ENCODE results near the gene FAM13A.
"Not testable (repeated sequence)": the region's sequence is repeated elsewhere in the genome, so short reads cannot be mapped to it uniquely, and the experiment has no call there.

The FAM13A gene

GRCh38 chr4:89039730-89040338, 17.2 kb downstream of the FAM13A start:
- no peak for DNase-seq

GRCh38 chr4:89036535-89036934, 20.4 kb downstream of the FAM13A start:
- no peak for DNase-seq

DNA sequence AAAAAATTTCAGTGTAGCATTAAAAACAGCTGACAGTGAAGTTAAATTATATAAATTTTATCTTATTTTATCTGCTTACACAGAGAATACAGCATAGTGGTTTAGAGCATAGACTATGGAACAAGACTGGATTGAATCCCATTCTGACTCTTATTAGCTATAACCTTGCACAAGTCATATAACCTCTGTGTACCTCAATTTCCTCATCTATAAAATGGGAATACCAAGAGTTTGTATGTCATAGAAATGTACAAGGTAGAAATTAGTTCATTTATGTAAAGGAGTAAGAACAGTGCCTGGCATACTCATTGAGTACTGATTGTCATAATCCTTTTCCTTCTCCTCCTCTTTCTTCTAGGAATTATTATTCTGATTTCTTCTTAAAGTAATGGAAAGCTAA, 25.7 kb downstream of the FAM13A start:
- no peak for DNase-seq

GRCh38 chr4:89029591-89029990, 27.4 kb downstream of the FAM13A start:
- DNase-seq, result no peak

- no peak for DNase-seq
Measured at GRCh38 chr4:89026542-89026941, 30.4 kb downstream of the FAM13A start.

DNA sequence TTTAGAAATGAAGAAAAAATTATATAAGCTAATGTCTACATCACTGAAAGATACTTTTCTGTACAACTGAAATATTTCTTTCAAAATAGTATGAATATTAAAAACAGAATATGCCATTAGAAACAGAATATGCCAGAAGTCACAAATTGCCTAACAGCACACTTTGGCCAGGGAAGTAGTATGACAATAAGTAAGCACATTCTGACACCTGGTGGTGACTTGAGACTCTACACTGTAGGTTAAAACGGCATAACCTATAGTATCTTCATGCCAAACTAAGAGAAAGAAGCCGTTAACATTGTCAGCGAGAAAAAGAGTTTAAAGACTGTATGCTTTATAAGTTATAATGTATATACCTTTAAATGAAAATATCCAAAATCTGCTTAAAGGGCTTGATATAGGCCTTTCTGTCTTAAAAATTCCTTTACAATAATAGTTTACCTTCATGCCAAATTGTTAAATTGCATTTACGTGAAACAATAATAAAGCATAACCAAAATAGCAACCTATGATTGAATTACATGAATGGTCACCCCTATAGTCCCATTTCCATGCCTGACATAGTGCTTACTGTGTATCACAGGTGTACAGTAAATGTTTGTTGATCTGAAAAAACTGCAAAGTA, 32.8 kb downstream of the FAM13A start:
- DNase-seq, result peak; percentile 28 to 30

DNA sequence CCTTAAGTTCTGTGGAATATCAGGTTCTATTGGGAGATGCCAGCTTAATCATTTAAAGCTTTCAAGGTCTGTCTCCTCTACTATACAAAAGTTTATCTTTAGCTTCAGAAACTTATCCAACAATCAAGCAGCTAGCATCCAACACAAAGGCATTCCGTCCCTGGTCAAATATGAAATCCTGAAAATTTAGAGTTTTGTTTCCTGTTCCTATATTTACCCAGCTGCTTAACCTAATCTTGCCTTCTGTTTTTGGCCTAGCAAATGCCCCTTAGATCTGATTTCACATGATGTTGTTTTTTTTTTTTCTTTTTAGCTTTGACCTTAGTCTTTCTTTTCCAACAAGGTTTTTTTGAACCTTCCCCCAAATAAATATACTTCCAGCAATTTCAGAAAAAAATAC, 33.8 kb downstream of the FAM13A start:
- no peak for DNase-seq

- DNase-seq, result no peak
Measured at GRCh38 chr4:89022426-89023128, 34.4 kb downstream of the FAM13A start.

- no peak for DNase-seq
Measured at GRCh38 chr4:89021684-89022083, 35.3 kb downstream of the FAM13A start.

DNA sequence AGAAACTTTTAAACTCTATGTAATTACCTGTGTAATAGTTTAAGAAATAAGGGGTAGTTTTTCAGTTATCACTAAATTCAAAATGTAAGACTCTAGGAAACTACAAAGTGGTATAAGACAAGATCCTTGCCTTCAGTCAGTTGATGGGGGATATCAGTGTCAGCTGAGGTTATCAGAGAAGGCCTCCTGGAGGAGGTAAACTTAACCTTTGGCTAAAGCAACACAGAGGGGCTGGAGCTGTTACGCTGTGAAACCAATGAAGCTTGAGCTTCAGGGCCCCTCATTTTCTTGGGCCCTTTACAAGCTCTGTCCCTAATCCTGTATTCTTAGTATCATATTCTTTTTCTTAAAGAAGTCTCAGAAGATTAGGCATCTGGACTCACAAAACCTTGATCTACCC, 35.9 kb downstream of the FAM13A start:
- DNase-seq, result no peak

GRCh38 chr4:89014897-89015296, 42.1 kb downstream of the FAM13A start:
- DNase-seq, result not testable (repeated sequence)

DNA sequence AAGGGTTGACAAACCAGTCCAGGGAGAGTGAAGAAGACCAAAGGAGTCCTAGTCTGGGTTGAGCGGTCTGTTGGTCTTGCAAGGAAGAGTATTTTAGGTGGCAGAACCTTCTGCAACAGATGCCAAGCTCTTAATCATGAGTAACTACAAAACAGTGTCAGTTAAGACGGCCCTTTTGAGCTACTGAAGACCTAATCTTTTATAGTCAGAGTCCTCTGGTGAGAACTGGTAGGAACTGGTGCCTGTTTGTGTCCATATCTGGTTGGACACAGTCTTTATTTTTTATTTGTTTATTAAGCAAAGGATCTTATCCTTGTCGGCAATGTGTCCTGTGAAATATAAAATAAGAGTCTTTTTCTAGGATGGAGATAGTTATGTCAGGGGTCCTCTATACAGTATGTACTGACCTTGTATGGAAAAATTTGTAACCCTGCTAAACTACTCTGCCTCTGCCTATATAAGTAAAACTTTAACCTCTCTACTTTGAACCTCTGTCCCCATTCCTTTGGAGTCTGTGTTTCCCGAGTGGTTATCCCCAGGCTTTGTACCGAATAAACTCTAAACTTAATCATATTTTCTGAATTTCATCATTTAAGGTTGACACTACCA, 47.1 kb downstream of the FAM13A start:
- DNase-seq, result no peak

DNA sequence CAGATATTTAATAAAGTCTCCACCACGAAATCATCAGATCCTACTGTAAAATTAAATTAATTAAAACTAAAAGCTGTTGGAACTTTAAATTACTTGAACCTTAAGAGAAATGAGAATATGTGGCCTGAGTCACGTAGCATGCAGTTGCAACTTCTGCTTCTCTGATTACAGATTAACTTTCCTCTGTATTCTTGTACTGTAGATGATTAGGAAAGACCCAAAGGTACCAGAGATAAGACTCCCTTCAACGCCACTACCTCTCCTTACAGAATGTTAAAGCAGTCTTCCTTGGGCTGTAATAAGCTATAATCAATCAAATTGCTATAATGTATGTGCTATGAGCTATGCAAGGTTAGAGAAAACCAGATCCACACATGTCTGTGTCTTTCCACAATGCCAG, 47.9 kb downstream of the FAM13A start:
- DNase-seq, result no peak

- DNase-seq, result no peak
Measured at GRCh38 chr4:89008166-89008565, 48.8 kb downstream of the FAM13A start.

DNA sequence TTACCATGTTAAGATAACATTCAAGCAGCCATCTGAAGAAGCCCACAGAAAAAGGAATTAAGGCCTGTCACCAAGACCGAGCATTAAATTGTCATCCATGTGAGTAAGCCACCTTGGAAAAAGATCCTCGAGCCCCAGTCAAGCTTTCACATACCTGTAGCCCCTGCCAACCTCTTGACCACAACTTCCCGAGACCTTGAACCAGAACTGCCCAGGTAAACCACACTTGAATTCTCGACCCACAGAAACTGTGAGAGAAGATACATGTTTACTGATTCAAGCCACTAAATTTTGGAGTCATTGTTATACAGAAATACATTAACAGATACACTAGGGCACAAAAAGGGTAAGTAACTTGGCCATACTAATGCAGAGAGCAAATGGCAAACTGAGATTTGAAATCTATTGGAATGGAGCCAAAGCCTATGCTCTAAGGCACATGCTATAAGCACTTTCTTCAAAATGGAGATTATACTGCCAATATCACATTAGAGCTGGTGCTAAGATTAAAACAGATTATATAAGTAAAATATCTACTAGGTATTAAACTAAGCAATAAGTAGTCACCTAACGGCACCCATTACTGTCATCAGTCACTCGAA, 49.5 kb downstream of the FAM13A start:
- DNase-seq, result no peak

DNA sequence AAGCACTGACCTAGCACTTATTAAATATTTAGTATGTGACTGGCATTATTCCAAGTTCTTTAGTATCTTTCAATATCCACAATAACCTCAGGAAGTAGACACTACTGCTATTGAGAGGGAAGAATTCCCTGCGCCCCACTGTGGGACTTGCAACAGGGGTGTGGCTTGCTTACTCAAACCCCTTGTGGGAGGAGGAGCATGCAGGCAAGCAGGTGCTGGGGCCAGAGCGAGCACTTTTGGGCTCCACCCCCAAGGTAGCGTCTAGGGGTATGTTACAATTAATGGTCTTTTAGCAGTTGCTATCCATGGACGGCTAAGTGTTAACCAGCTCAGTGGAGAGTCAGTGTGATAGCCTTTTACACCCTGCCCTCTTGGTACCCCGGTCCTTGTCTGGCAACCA, 50.7 kb downstream of the FAM13A start:
- no peak for DNase-seq

GRCh38 chr4:89005066-89005465, 51.9 kb downstream of the FAM13A start:
- not testable (repeated sequence) for DNase-seq

DNA sequence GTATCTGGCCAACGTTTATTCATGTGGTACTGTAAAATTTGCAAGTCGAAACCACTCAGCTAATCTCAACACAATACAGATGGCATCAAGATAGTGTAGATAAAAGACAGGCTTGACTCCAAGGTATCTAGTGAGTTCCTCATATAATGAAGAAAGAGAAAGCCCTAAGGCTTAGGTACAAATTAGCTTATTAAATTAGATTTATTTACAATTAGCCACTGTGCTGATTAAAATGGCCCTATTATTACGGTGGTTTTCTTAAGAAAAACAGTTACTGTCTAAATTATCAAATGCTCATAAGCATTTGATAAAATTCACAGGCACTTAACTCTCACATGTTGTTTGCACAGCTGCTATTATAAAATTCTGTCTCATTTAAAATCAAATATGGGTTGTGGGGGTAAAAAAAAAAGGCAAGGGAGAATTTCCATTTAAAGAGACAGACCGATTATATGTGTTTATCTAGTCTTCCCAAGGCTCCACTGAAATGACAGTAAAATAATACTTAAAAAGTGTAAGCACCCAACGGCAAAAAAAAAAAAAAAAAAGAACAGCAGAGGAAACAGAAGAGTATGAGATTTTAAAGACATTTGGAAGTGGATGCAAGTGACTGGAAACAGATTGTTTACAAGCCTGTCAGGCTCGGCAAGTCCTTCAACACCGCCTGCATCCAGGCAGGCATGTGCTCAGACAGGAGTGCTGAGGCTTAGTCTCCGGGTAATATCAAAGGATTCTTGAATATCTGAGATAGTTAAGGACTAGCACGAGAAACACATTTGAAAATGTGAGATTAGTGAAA, 55.1 kb downstream of the FAM13A start:
- DNase-seq, result peak; percentile 14 to 36

DNA sequence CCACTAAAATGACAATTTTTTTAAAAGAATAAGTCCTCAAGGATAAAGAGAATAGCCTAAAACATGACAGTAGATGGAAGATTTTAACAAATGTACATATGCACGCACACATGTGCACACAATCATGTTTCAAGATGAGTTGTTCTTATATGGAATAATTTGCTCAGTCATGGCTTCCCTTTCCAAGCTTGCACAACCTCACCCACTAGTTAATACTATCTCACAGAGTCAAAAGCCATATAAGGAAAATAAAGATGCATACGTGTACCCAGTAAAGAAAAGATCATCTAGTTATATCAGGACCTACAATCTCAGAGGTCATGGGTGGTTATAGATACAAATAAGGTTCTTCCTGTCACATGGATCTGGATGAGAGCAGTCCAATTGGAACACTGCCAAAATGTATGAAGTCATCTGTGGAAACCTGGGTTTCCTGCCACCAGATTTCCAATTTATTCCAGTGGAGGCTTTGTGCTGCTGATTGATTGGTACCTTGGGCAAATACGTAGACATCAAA, 56.1 kb downstream of the FAM13A start:
- DNase-seq, result peak; percentile 72 to 77

DNA sequence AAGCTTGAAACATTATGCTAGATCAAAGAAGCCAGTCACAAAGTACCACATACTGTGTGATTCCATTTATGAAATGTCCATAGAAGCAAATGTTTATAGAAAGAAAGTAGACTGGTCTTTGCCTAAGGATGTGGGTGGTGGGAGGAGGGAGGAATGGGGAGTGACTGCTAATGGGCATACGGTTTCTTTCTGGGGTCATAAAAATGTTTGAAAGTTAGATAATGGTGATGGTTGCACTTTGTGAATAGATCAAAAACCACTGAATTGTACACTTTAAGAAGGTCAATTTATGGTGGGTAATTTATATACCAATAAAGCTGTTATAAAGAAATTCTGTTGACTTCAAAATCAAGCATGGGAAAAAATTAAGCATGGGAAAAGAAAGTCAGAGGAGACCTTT, 56.6 kb downstream of the FAM13A start:
- no peak for DNase-seq

- DNase-seq, result no peak
Measured at GRCh38 chr4:88999392-88999930, 57.5 kb downstream of the FAM13A start.

DNA sequence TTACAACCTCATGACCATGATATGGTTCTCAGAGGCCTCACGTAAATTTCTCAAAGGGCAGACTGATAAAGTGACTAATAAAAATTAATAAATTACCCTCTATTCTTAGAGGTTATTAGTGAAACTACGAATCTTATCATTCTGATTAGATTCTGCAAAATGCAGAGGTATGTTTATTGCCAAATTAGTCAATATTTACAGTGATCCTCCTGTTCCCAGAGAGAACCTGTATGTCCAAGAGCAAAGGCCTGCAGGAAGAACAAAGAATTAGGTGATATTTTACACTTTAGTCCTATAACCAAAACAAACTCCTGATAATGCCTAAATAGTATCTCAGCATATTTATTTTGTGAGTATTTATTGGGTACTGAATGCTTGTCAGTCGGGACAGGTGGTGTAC, 58.1 kb downstream of the FAM13A start:
- DNase-seq, result no peak
